Thyroid gland (tissue), 4 donors: ENCODE results near the gene TATDN2.

Experiments
- POLR2A ChIP-seq, 2 donors: fragments of 450-650 bp; IDR thresholded peaks; one replicate each; pipeline ENCODE4 v1.6.1; 2017; ENCODE audit warnings: antibody characterized with exemption in 2 of 2, mild to moderate bottlenecking in 2 of 2, moderate library complexity in 1 of 2
- TF ChIP-seq, protein P1 (sequence below), 6 experiments: fragments of 200-600 bp in 3 of 6; fragments of 450-650 bp in 3 of 6; sonication (generic) in 3 of 6; IDR thresholded peaks; one replicate each; pipeline ENCODE4 v1.5.1; 2016 to 2019; ENCODE audit warnings: antibody characterized with exemption in 6 of 6, mild to moderate bottlenecking in 2 of 6, inconsistent platforms in 1 of 6, moderate library complexity in 1 of 6

DNA sequence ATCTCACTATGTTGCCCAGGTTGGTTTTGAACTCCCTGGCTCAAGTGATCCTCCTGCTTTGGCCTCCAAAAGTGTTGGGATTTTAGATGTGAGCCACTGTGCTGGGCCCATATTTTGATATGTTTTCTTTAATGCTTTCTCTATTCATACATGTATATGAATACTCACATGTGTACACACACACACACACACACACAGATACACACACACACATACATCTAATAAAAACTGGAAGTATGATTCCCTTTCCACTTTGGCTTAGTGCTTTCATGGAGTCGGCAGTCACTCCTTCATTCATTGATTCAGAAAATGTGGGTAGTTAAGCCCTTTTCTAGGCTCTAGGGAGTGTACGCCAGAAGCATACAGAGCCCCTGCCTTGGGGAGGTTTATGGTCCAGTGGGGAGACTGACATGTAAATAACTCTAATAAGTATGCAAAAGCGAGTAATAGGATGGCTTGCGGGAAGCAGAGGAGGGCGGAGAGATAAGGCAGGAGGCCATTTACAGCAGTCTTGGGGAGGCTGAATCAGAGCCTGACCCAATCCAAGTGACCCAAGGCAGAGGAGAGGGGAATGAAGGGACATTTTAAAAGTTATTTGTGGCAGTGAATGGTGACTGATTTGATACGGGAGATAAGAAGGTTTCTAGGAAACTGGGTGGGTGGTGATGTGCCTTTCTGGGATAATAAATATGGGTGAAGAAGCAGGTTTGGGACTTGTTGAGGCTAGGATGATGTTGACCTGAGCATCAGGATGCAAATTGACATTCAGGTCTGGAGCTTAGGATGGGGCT lies 32.5 kb upstream of the TATDN2 start:
- TF ChIP-seq, protein P1, sequence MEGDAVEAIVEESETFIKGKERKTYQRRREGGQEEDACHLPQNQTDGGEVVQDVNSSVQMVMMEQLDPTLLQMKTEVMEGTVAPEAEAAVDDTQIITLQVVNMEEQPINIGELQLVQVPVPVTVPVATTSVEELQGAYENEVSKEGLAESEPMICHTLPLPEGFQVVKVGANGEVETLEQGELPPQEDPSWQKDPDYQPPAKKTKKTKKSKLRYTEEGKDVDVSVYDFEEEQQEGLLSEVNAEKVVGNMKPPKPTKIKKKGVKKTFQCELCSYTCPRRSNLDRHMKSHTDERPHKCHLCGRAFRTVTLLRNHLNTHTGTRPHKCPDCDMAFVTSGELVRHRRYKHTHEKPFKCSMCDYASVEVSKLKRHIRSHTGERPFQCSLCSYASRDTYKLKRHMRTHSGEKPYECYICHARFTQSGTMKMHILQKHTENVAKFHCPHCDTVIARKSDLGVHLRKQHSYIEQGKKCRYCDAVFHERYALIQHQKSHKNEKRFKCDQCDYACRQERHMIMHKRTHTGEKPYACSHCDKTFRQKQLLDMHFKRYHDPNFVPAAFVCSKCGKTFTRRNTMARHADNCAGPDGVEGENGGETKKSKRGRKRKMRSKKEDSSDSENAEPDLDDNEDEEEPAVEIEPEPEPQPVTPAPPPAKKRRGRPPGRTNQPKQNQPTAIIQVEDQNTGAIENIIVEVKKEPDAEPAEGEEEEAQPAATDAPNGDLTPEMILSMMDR (IDR thresholded peaks at IDR 0.05), result no peak
- no peak for TF ChIP-seq POLR2A (IDR thresholded peaks at IDR 0.05)
